OCI-LY3 (cell line): ENCODE measurements around the gene FGL2.

Experiments
- CTCF ChIP-seq: fragments of 200-600, 300-600 bp; sonication (generic); IDR thresholded peaks from 2 replicates; pipeline ENCODE4 v1.5.1; 2014; ENCODE audit warnings: antibody characterized with exemption, low read length, low read depth
- EZH2phosphoT487 ChIP-seq: fragments of 200-600 bp; shearing (Covaris generic); IDR thresholded peaks from 2 replicates; pipeline ENCODE4 v1.6.1; 2018; ENCODE audit warnings: antibody characterized with exemption, mixed run types, low read depth

GRCh38 chr7:77235276-77235675, 35.7 kb upstream of the FGL2 start:
- TF ChIP-seq CTCF (no peak), EZH2phosphoT487 (no peak)
